Subcutaneous abdominal adipose tissue (tissue), 5 donors: ENCODE measurements around the gene PTPN11.

Experiments
- H3K27ac ChIP-seq: one replicate; pipeline ENCODE4 v1.7.0; 2013; ENCODE audit warnings: low read depth, mild to moderate bottlenecking, inconsistent platforms, low read length, moderate library complexity
- H3K27me3 ChIP-seq, 5 donors: one replicate each; pipeline ENCODE4 v1.7.0; 2013; ENCODE audit warnings: low read length in 5 of 5, inconsistent platforms in 1 of 5; ENCODE audit not compliant: control insufficient read depth in 5 of 5, insufficient read depth in 4 of 5
- H3K36me3 ChIP-seq, 5 donors: one replicate each; pipeline ENCODE4 v1.7.0; 2013; ENCODE audit warnings: low read length in 5 of 5; ENCODE audit not compliant: control insufficient read depth in 5 of 5, insufficient read depth in 5 of 5
- H3K4me1 ChIP-seq, 5 donors: one replicate each; pipeline ENCODE4 v1.7.0; 2013; ENCODE audit warnings: low read length in 5 of 5, mild to moderate bottlenecking in 3 of 5, moderate library complexity in 1 of 5; ENCODE audit not compliant: control insufficient read depth in 5 of 5, insufficient read depth in 5 of 5
- H3K4me3 ChIP-seq, 5 donors: one replicate each; pipeline ENCODE4 v1.7.0; 2013; ENCODE audit warnings: low read length in 5 of 5, low read depth in 1 of 5
- H3K9ac ChIP-seq, 5 donors: one replicate each; pipeline ENCODE4 v1.7.0; 2013; ENCODE audit warnings: low read length in 5 of 5, mild to moderate bottlenecking in 4 of 5, moderate library complexity in 3 of 5
- H3K9me3 ChIP-seq, 5 donors: one replicate each; pipeline ENCODE4 v1.7.0; 2013; ENCODE audit warnings: low read length in 5 of 5; ENCODE audit not compliant: control insufficient read depth in 5 of 5
- donor health status: healthy.
- donor health status: healthy.
- donor health status: healthy.
- donor health status: healthy.
- donor health status: healthy.

PTPN11 gene

GRCh38 chr12:112496496-112496895 is 77.7 kb downstream of the PTPN11 start:
- peaks cover 0 to 20% (median 9%) of the 10 kb centered on the region in 5 donors for H3K4me1 ChIP-seq
- H3K27ac ChIP-seq, result no peak overlapping the region
- no peak overlapping the region for H3K9ac ChIP-seq
- H3K9me3 ChIP-seq, result no peaks in the 10 kb centered on the region
- peaks cover 15 to 59% (median 28%) of the 10 kb centered on the region in 5 donors for H3K36me3 ChIP-seq
- no peak overlapping the region for H3K4me3 ChIP-seq
- H3K27me3 ChIP-seq, result no peaks in the 10 kb centered on the region

GRCh38 chr12:112498580-112498979 is 79.8 kb downstream of the PTPN11 start:
- peak overlapping the region; percentile 75 for H3K27ac ChIP-seq
- no peak overlapping the region for H3K4me3 ChIP-seq
- H3K4me1 ChIP-seq, result peaks cover 0 to 24% (median 11%) of the 10 kb centered on the region in 5 donors
- no peak overlapping the region for H3K9ac ChIP-seq
- peaks cover 18 to 60% (median 33%) of the 10 kb centered on the region in 5 donors for H3K36me3 ChIP-seq
- H3K9me3 ChIP-seq, result no peaks in the 10 kb centered on the region
- no peaks in the 10 kb centered on the region for H3K27me3 ChIP-seq

GRCh38 chr12:112503512-112503911 is 84.8 kb downstream of the PTPN11 start:
- H3K4me3 ChIP-seq, result no peak overlapping the region
- peaks cover 24 to 68% (median 59%) of the 10 kb centered on the region in 5 donors for H3K36me3 ChIP-seq
- H3K27ac ChIP-seq, result no peak overlapping the region
- H3K9ac ChIP-seq, result no peak overlapping the region
- H3K27me3 ChIP-seq, result no peaks in the 10 kb centered on the region
- peaks cover 0 to 14% (median 6%) of the 10 kb centered on the region in 5 donors for H3K4me1 ChIP-seq
- H3K9me3 ChIP-seq, result peaks cover 0 to 4% (median 0%) of the 10 kb centered on the region in 5 donors

- no peak overlapping the region for H3K27ac ChIP-seq
- no peaks in the 10 kb centered on the region for H3K27me3 ChIP-seq
- peaks cover 24 to 72% (median 60%) of the 10 kb centered on the region in 5 donors for H3K36me3 ChIP-seq
- peaks cover 0 to 11% (median 6%) of the 10 kb centered on the region in 5 donors for H3K4me1 ChIP-seq
- no peak overlapping the region for H3K4me3 ChIP-seq
- H3K9ac ChIP-seq, result no peak overlapping the region
- peaks cover 0 to 4% (median 0%) of the 10 kb centered on the region in 5 donors for H3K9me3 ChIP-seq
Observed at GRCh38 chr12:112506513-112507166, 87.9 kb downstream of the PTPN11 start.

- H3K9me3 ChIP-seq, result no peaks in the 10 kb centered on the region
- no peaks in the 10 kb centered on the region for H3K27me3 ChIP-seq
- H3K27ac ChIP-seq, result no peak overlapping the region
- H3K4me3 ChIP-seq, result no peak overlapping the region
- H3K9ac ChIP-seq, result no peak overlapping the region
- peaks cover 0 to 11% (median 5%) of the 10 kb centered on the region in 5 donors for H3K36me3 ChIP-seq
- H3K4me1 ChIP-seq, result peaks cover 0 to 5% (median 0%) of the 10 kb centered on the region in 5 donors
Observed at GRCh38 chr12:112513471-112513870, 94.7 kb downstream of the PTPN11 start.

- Histone ChIP-seq H3K9ac (no peak overlapping the region), H3K36me3 (peaks cover 0 to 11% (median 5%) of the 10 kb centered on the region in 5 donors), H3K4me1 (peaks cover 0 to 5% (median 0%) of the 10 kb centered on the region in 5 donors), H3K27ac (no peak overlapping the region), H3K9me3 (no peaks in the 10 kb centered on the region), H3K27me3 (no peaks in the 10 kb centered on the region), H3K4me3 (no peak overlapping the region)
Observed at GRCh38 chr12:112514456-112514855, 95.7 kb downstream of the PTPN11 start.

GRCh38 chr12:112514926-112515642 is 96.3 kb downstream of the PTPN11 start:
- no peaks in the 10 kb centered on the region for H3K9me3 ChIP-seq
- H3K27me3 ChIP-seq, result no peaks in the 10 kb centered on the region
- peaks cover 0 to 5% (median 0%) of the 10 kb centered on the region in 5 donors for H3K4me1 ChIP-seq
- H3K27ac ChIP-seq, result no peak overlapping the region
- H3K4me3 ChIP-seq, result no peak overlapping the region
- peaks cover 0 to 11% (median 5%) of the 10 kb centered on the region in 5 donors for H3K36me3 ChIP-seq
- no peak overlapping the region for H3K9ac ChIP-seq

GRCh38 chr12:112515868-112516267 is 97.1 kb downstream of the PTPN11 start:
- Histone ChIP-seq H3K4me1 (peaks cover 0 to 5% (median 0%) of the 10 kb centered on the region in 5 donors), H3K9me3 (no peaks in the 10 kb centered on the region), H3K27ac (no peak overlapping the region), H3K27me3 (no peaks in the 10 kb centered on the region), H3K9ac (no peak overlapping the region), H3K36me3 (peaks cover 0 to 10% (median 5%) of the 10 kb centered on the region in 5 donors), H3K4me3 (no peak overlapping the region)

GRCh38 chr12:112517730-112518364 is 99.1 kb downstream of the PTPN11 start:
- no peak overlapping the region for H3K27ac ChIP-seq
- no peaks in the 10 kb centered on the region for H3K27me3 ChIP-seq
- H3K9ac ChIP-seq, result no peak overlapping the region
- peaks cover 0 to 5% (median 0%) of the 10 kb centered on the region in 5 donors for H3K4me1 ChIP-seq
- no peak overlapping the region for H3K4me3 ChIP-seq
- H3K36me3 ChIP-seq, result no peaks in the 10 kb centered on the region
- H3K9me3 ChIP-seq, result no peaks in the 10 kb centered on the region

GRCh38 chr12:112518365-112518735 is 99.6 kb downstream of the PTPN11 start:
- H3K4me1 ChIP-seq, result peaks cover 0 to 5% (median 0%) of the 10 kb centered on the region in 5 donors
- no peaks in the 10 kb centered on the region for H3K36me3 ChIP-seq
- H3K27ac ChIP-seq, result no peak overlapping the region
- no peak overlapping the region for H3K4me3 ChIP-seq
- H3K9me3 ChIP-seq, result no peaks in the 10 kb centered on the region
- H3K9ac ChIP-seq, result no peak overlapping the region
- no peaks in the 10 kb centered on the region for H3K27me3 ChIP-seq
